EH (cell line): ENCODE measurements around the gene H1-8.

Experiments
- DNase-seq: peaks from one replicate; pipeline ENCODE4 v3.0.0-alpha.2; 2015; ENCODE audit warnings: low read depth

H1-8 gene

GRCh38 chr3:129593595-129594339 lies 50.8 kb downstream of the H1-8 start:
- peak; percentile 44 for DNase-seq

- DNase-seq: no peak
These were observed 51.4 kb downstream of the H1-8 start for GRCh38 chr3:129594409-129594808.

GRCh38 chr3:129594907-129595390 lies 52.0 kb downstream of the H1-8 start:
- DNase-seq: no peak

GRCh38 chr3:129595544-129596193 lies 52.7 kb downstream of the H1-8 start:
- no peak for DNase-seq

GRCh38 chr3:129596194-129597086 lies 53.5 kb downstream of the H1-8 start:
- peak; percentile 99 for DNase-seq

GRCh38 chr3:129597087-129597999 lies 54.4 kb downstream of the H1-8 start:
- peak; percentile 71 for DNase-seq

- DNase-seq: peak; percentile 88
These were observed 55.0 kb downstream of the H1-8 start for GRCh38 chr3:129598000-129598381.

GRCh38 chr3:129598484-129598883 lies 55.5 kb downstream of the H1-8 start:
- DNase-seq: no peak

GRCh38 chr3:129599073-129599472 lies 56.1 kb downstream of the H1-8 start:
- DNase-seq: no peak

- DNase-seq: peak; percentile 92
These were observed 56.6 kb downstream of the H1-8 start for GRCh38 chr3:129599607-129600006.

- DNase-seq: no peak
These were observed 57.4 kb downstream of the H1-8 start for GRCh38 chr3:129600348-129600747.
